ENCODE results near the gene ASAP2. TPM values are rescaled to one million over a fixed set of nuclear protein-coding genes. Genes with fewer than 3 reads are reported as not detected.

Gene ASAP2
- total RNA-seq, 1 experiment from 2014 or later = 12.6 TPM

- H3K4me1 ChIP-seq (ENCODE audit: insufficient read depth, low read length) = peaks cover 2% of the 10 kb centered on the region; the same call in 1 of the 2 replicates
- H3K79me1 ChIP-seq (ENCODE audit: insufficient read depth, low read depth, low read length, poor library complexity, severe bottlenecking) = no peaks in the 10 kb centered on the region
- H3K79me2 ChIP-seq (ENCODE audit: insufficient read depth, low read length) = peaks cover 5% of the 10 kb centered on the region; the same call in 1 of the 2 replicates
These were observed 19.2 kb downstream of the ASAP2 start for GRCh38 chr2:9225806-9226205.

More at GRCh38 chr2:9225806-9226205, 19.2 kb downstream of the ASAP2 start:
- H4K20me1 ChIP-seq (ENCODE audit: control insufficient read depth, insufficient read depth, insufficient read length) = no peaks in the 10 kb centered on the region
- DNase-seq = no peak
- H3K56ac ChIP-seq (ENCODE audit: insufficient read length, low read depth, low read length) = no peak overlapping the region
- no peak overlapping the region for H4K91ac ChIP-seq (ENCODE audit: insufficient read length, low read depth, low read length)
- H3T11ph ChIP-seq (ENCODE audit: low read length) = no peak overlapping the region
- Mint-ChIP-seq H3K36me3 (ENCODE audit: insufficient read depth in 1 of 3, low read depth in 3 of 3) (peaks cover 0 to 7% (median 0%) of the 10 kb centered on the region in 3 experiments; a peak in 4 of 7 replicates), H3K4me1 (peaks cover 29 to 47% of the 10 kb centered on the region in 2 experiments), H3K27me3 (ENCODE audit: low read depth) (peaks cover 7% of the 10 kb centered on the region), H3K27ac (no peak overlapping the region), H3K4me3 (no peak overlapping the region), H3K9me3 (peaks cover 2% of the 10 kb centered on the region in 2 experiments; a peak in 2 of 5 replicates)
- no peak overlapping the region for H2BK5ac ChIP-seq (ENCODE audit: insufficient read length, low read length)
- H4K8ac ChIP-seq (replicated peaks; ENCODE audit: insufficient read length, low read depth, low read length) = no peak overlapping the region
- H3K27me3 ChIP-seq (ENCODE audit: insufficient read depth, low read length) = no peaks in the 10 kb centered on the region
- H3K4me2 ChIP-seq (ENCODE audit: insufficient read depth, insufficient read length, low read length) = no peak overlapping the region
- no peak overlapping the region for H3K9ac ChIP-seq (ENCODE audit: extremely low read depth, insufficient read length, low read length)
- no peak overlapping the region for H2AFZ ChIP-seq (ENCODE audit: low read length)
- no peak overlapping the region for H3K4ac ChIP-seq (ENCODE audit: low read depth, low read length)
- no peak overlapping the region for H2BK12ac ChIP-seq (ENCODE audit: insufficient read length, low read depth, low read length)
- TF ChIP-seq, protein P1, sequence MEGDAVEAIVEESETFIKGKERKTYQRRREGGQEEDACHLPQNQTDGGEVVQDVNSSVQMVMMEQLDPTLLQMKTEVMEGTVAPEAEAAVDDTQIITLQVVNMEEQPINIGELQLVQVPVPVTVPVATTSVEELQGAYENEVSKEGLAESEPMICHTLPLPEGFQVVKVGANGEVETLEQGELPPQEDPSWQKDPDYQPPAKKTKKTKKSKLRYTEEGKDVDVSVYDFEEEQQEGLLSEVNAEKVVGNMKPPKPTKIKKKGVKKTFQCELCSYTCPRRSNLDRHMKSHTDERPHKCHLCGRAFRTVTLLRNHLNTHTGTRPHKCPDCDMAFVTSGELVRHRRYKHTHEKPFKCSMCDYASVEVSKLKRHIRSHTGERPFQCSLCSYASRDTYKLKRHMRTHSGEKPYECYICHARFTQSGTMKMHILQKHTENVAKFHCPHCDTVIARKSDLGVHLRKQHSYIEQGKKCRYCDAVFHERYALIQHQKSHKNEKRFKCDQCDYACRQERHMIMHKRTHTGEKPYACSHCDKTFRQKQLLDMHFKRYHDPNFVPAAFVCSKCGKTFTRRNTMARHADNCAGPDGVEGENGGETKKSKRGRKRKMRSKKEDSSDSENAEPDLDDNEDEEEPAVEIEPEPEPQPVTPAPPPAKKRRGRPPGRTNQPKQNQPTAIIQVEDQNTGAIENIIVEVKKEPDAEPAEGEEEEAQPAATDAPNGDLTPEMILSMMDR (conservative IDR thresholded peaks at IDR 0.05) = no peak
- H3K27ac ChIP-seq (ENCODE audit: insufficient read length, low read depth, low read length) = no peak overlapping the region
- no CpG with 5 or more reads among the region's 10 CpGs for WGBS (ENCODE audit: extremely low coverage, insufficient read length, low lambda C conversion rate)
- H3K14ac ChIP-seq (ENCODE audit: insufficient read depth, low read length) = no peak overlapping the region
- no peaks in the 10 kb centered on the region for H3K9me3 ChIP-seq (ENCODE audit: control insufficient read depth, low read depth, low read length)
- H2BK15ac ChIP-seq (ENCODE audit: low read depth, low read length) = no peak overlapping the region
- H4K5ac ChIP-seq (ENCODE audit: insufficient read length, low read depth, low read length) = no peak overlapping the region
- no peak overlapping the region for H2BK120ac ChIP-seq (ENCODE audit: low read depth, low read length, poor library complexity, severe bottlenecking)
- H3K23me2 ChIP-seq (ENCODE audit: insufficient read length, low read depth, low read length, poor library complexity, severe bottlenecking) = no peaks in the 10 kb centered on the region
- no peak overlapping the region for H3K18ac ChIP-seq (ENCODE audit: insufficient read length, low read depth, low read length)
- no peak overlapping the region for H2AK5ac ChIP-seq (ENCODE audit: insufficient read length, low read length)
- no peak overlapping the region for H2BK20ac ChIP-seq (ENCODE audit: low read depth, low read length, poor library complexity, severe bottlenecking)
- no peak overlapping the region for H3K23ac ChIP-seq (ENCODE audit: insufficient read length, low read depth, low read length)

Measured in H9 (cell line).